ENCODE results near the gene SMTNL2.

The SMTNL2 gene

GRCh38 chr17:4554997-4555799 lies 29.1 kb upstream of the SMTNL2 start, which contains the start of gene MYBBP1A:
Gene MYBBP1A, minus strand, starts transcription at chr17:4555384. Its CDS starts 60 bp downstream, at chr17:4555324.
- peak within 1 kb of the TSS; percentile 89 for H3K4me3 ChIP-seq (ENCODE audit: low read length)

GRCh38 chr17:4555873-4556759 lies 28.2 kb upstream of the SMTNL2 start:
- H3K27ac ChIP-seq (ENCODE audit: low read length), result no peak overlapping the region
- peaks cover 4% of the 10 kb centered on the region for H3K4me1 ChIP-seq (ENCODE audit: control insufficient read depth, insufficient read depth, low read length)
- peak overlapping the region; percentile 28; the same call in 1 of the 2 replicates for H3K4me3 ChIP-seq (ENCODE audit: low read length)
- no peak for DNase-seq (ENCODE audit: low read depth, low spot score)
- 100% methylated on average over 2 of the region's 17 CpGs for WGBS (ENCODE audit: insufficient coverage, insufficient read length)
- no peaks in the 10 kb centered on the region for H3K9me3 ChIP-seq (ENCODE audit: control insufficient read depth, insufficient read depth, low read length)
- H3K36me3 ChIP-seq (ENCODE audit: control insufficient read depth, insufficient read depth, low read length), result peaks cover 16% of the 10 kb centered on the region
- H3K27me3 ChIP-seq (ENCODE audit: control insufficient read depth, insufficient read depth, low read length), result no peaks in the 10 kb centered on the region

More at GRCh38 chr17:4554997-4555799, 29.1 kb upstream of the SMTNL2 start, which contains the start of gene MYBBP1A:
- H3K36me3 ChIP-seq (ENCODE audit: control insufficient read depth, insufficient read depth, low read length), result peaks cover 22% of the 10 kb centered on the region
- H3K27ac ChIP-seq (ENCODE audit: low read length), result no peak within 1 kb of the TSS
- H3K9me3 ChIP-seq (ENCODE audit: control insufficient read depth, insufficient read depth, low read length), result no peaks in the 10 kb centered on the region
- WGBS (ENCODE audit: insufficient coverage, insufficient read length), result no CpG with 5 or more reads among the region's 69 CpGs
- peak; percentile 92 for DNase-seq (ENCODE audit: low read depth, low spot score)
- H3K27me3 ChIP-seq (ENCODE audit: control insufficient read depth, insufficient read depth, low read length), result no peaks in the 10 kb centered on the region
- H3K4me1 ChIP-seq (ENCODE audit: control insufficient read depth, insufficient read depth, low read length), result peaks cover 4% of the 10 kb centered on the region

GRCh38 chr17:4556996-4557395 lies 27.3 kb upstream of the SMTNL2 start:
- DNase-seq (ENCODE audit: low read depth, low spot score), result no peak
- Histone ChIP-seq H3K4me3 (ENCODE audit: low read length) (no peak overlapping the region), H3K9me3 (ENCODE audit: control insufficient read depth, insufficient read depth, low read length) (no peaks in the 10 kb centered on the region), H3K36me3 (ENCODE audit: control insufficient read depth, insufficient read depth, low read length) (peaks cover 11% of the 10 kb centered on the region), H3K27me3 (ENCODE audit: control insufficient read depth, insufficient read depth, low read length) (no peaks in the 10 kb centered on the region), H3K4me1 (ENCODE audit: control insufficient read depth, insufficient read depth, low read length) (peaks cover 4% of the 10 kb centered on the region), H3K27ac (ENCODE audit: low read length) (no peak overlapping the region)
- no CpG with 5 or more reads among the region's 4 CpGs for WGBS (ENCODE audit: insufficient coverage, insufficient read length)

- no peaks in the 10 kb centered on the region for H3K9me3 ChIP-seq (ENCODE audit: control insufficient read depth, insufficient read depth, low read length)
- no peaks in the 10 kb centered on the region for H3K27me3 ChIP-seq (ENCODE audit: control insufficient read depth, insufficient read depth, low read length)
- H3K4me1 ChIP-seq (ENCODE audit: control insufficient read depth, insufficient read depth, low read length), result peaks cover 4% of the 10 kb centered on the region
- no peak for DNase-seq (ENCODE audit: low read depth, low spot score)
- no peak overlapping the region for H3K27ac ChIP-seq (ENCODE audit: low read length)
- WGBS (ENCODE audit: insufficient coverage, insufficient read length), result no CpG with 5 or more reads among the region's 6 CpGs
- H3K4me3 ChIP-seq (ENCODE audit: low read length), result no peak overlapping the region
- peaks cover 4% of the 10 kb centered on the region for H3K36me3 ChIP-seq (ENCODE audit: control insufficient read depth, insufficient read depth, low read length)
Measured at GRCh38 chr17:4557626-4558346, 26.5 kb upstream of the SMTNL2 start.

GRCh38 chr17:4558347-4558971 lies 25.9 kb upstream of the SMTNL2 start:
- H3K27me3 ChIP-seq (ENCODE audit: control insufficient read depth, insufficient read depth, low read length), result no peaks in the 10 kb centered on the region
- H3K36me3 ChIP-seq (ENCODE audit: control insufficient read depth, insufficient read depth, low read length), result no peaks in the 10 kb centered on the region; the same call in none of the 2 replicates
- no peak overlapping the region for H3K4me3 ChIP-seq (ENCODE audit: low read length)
- peaks cover 4% of the 10 kb centered on the region for H3K4me1 ChIP-seq (ENCODE audit: control insufficient read depth, insufficient read depth, low read length)
- H3K27ac ChIP-seq (ENCODE audit: low read length), result no peak overlapping the region
- no peak for DNase-seq (ENCODE audit: low read depth, low spot score)
- no peaks in the 10 kb centered on the region for H3K9me3 ChIP-seq (ENCODE audit: control insufficient read depth, insufficient read depth, low read length)
- no CpG with 5 or more reads among the region's 24 CpGs for WGBS (ENCODE audit: insufficient coverage, insufficient read length)

- Histone ChIP-seq H3K27me3 (ENCODE audit: control insufficient read depth, insufficient read depth, low read length) (no peaks in the 10 kb centered on the region), H3K4me3 (ENCODE audit: low read length) (no peak overlapping the region), H3K9me3 (ENCODE audit: control insufficient read depth, insufficient read depth, low read length) (no peaks in the 10 kb centered on the region), H3K27ac (ENCODE audit: low read length) (no peak overlapping the region), H3K4me1 (ENCODE audit: control insufficient read depth, insufficient read depth, low read length) (peaks cover 3% of the 10 kb centered on the region), H3K36me3 (ENCODE audit: control insufficient read depth, insufficient read depth, low read length) (no peaks in the 10 kb centered on the region; the same call in 1 of the 2 replicates)
- DNase-seq (ENCODE audit: low read depth, low spot score), result no peak
- no CpG with 5 or more reads among the region's 17 CpGs for WGBS (ENCODE audit: insufficient coverage, insufficient read length)
Measured at GRCh38 chr17:4559139-4559791, 25.1 kb upstream of the SMTNL2 start.

- DNase-seq (ENCODE audit: low read depth, low spot score), result no peak
- H3K27me3 ChIP-seq (ENCODE audit: control insufficient read depth, insufficient read depth, low read length), result no peaks in the 10 kb centered on the region
- no peak overlapping the region for H3K4me3 ChIP-seq (ENCODE audit: low read length)
- no peaks in the 10 kb centered on the region for H3K9me3 ChIP-seq (ENCODE audit: control insufficient read depth, insufficient read depth, low read length)
- peaks cover 3% of the 10 kb centered on the region for H3K4me1 ChIP-seq (ENCODE audit: control insufficient read depth, insufficient read depth, low read length)
- H3K27ac ChIP-seq (ENCODE audit: low read length), result no peak overlapping the region
- no CpG with 5 or more reads among the region's 5 CpGs for WGBS (ENCODE audit: insufficient coverage, insufficient read length)
- no peaks in the 10 kb centered on the region; the same call in 1 of the 2 replicates for H3K36me3 ChIP-seq (ENCODE audit: control insufficient read depth, insufficient read depth, low read length)
Measured at GRCh38 chr17:4559966-4560365, 24.4 kb upstream of the SMTNL2 start.

GRCh38 chr17:4560421-4560820 lies 23.9 kb upstream of the SMTNL2 start, which contains the start of gene GGT6:
Gene GGT6, minus strand, starts transcription at chr17:4560577. Its CDS starts 56 bp downstream, at chr17:4560521.
- DNase-seq (ENCODE audit: low read depth, low spot score), result no peak
- Histone ChIP-seq H3K27me3 (ENCODE audit: control insufficient read depth, insufficient read depth, low read length) (no peaks in the 10 kb centered on the region), H3K27ac (ENCODE audit: low read length) (no peak within 1 kb of the TSS), H3K36me3 (ENCODE audit: control insufficient read depth, insufficient read depth, low read length) (no peaks in the 10 kb centered on the region; the same call in 1 of the 2 replicates), H3K4me1 (ENCODE audit: control insufficient read depth, insufficient read depth, low read length) (peaks cover 3% of the 10 kb centered on the region), H3K4me3 (ENCODE audit: low read length) (no peak within 1 kb of the TSS), H3K9me3 (ENCODE audit: control insufficient read depth, insufficient read depth, low read length) (no peaks in the 10 kb centered on the region)
- whole genome bisulfite sequencing (ENCODE audit: insufficient coverage, insufficient read length), result no CpG with 5 or more reads among the region's 12 CpGs

- no CpG with 5 or more reads among the region's 11 CpGs for WGBS (ENCODE audit: insufficient coverage, insufficient read length)
- no peak for DNase-seq (ENCODE audit: low read depth, low spot score)
- H3K4me1 ChIP-seq (ENCODE audit: control insufficient read depth, insufficient read depth, low read length), result peaks cover 3% of the 10 kb centered on the region
Measured at GRCh38 chr17:4560837-4561256, 23.5 kb upstream of the SMTNL2 start.

More at GRCh38 chr17:4560837-4561256, 23.5 kb upstream of the SMTNL2 start:
- Histone ChIP-seq H3K27me3 (ENCODE audit: control insufficient read depth, insufficient read depth, low read length) (no peaks in the 10 kb centered on the region), H3K36me3 (ENCODE audit: control insufficient read depth, insufficient read depth, low read length) (no peaks in the 10 kb centered on the region; the same call in 1 of the 2 replicates), H3K4me3 (ENCODE audit: low read length) (no peak overlapping the region), H3K9me3 (ENCODE audit: control insufficient read depth, insufficient read depth, low read length) (no peaks in the 10 kb centered on the region), H3K27ac (ENCODE audit: low read length) (no peak overlapping the region)

Data from iPS DF 6.9 (cell line).